HepG2 (cell line): ENCODE measurements around the gene SALL4. TPM values are rescaled to one million over a fixed set of nuclear protein-coding genes. Genes with fewer than 3 reads are reported as not detected.

Experiments used
- CEBPB ChIP-seq: IDR thresholded peaks from 2 replicates; pipeline ENCODE4 v1.6.1; 2011; ENCODE audit warnings: low read depth, low read length, improper control_type of control experiment, borderline replicate concordance
- EP300 ChIP-seq, 3 experiments: sonication (generic) in 1 of 3; formaldehyde crosslinking in 1 of 3; IDR thresholded peaks; 2 replicates each; pipeline versions ENCODE4 v1.5.1 to v1.6.1; 2011 to 2020; ENCODE audit warnings: low read depth in 2 of 3, low read length in 2 of 3, borderline replicate concordance in 1 of 3, improper control_type of control experiment in 1 of 3, mild to moderate bottlenecking in 1 of 3, missing genetic modification reagents in 1 of 3, moderate library complexity in 1 of 3
- ETV5 ChIP-seq: IDR thresholded peaks from 2 replicates; pipeline ENCODE4 v1.6.1; 2018; ENCODE audit warnings: missing biosample characterization, missing genetic modification reagents, inconsistent platforms, borderline replicate concordance
- FOSL2 ChIP-seq: sonication (generic); formaldehyde crosslinking; IDR thresholded peaks from 2 replicates; pipeline ENCODE4 v1.4.0; 2020; ENCODE audit warnings: missing genetic modification reagents
- FOXA3 ChIP-seq: IDR thresholded peaks from 2 replicates; pipeline ENCODE4 v1.6.1; 2016; ENCODE audit warnings: missing genetic modification reagents, missing compliant biosample characterization
- HDAC1 ChIP-seq: sonication (generic); formaldehyde crosslinking; IDR thresholded peaks from 2 replicates; pipeline ENCODE4 v1.5.1; 2020; ENCODE audit warnings: mild to moderate bottlenecking, missing genetic modification reagents
- RAD51 ChIP-seq: fragments of 450-650 bp; IDR thresholded peaks from 2 replicates; pipeline ENCODE4 v1.6.1; 2016; ENCODE audit warnings: borderline replicate concordance
- SMARCC2 ChIP-seq: fragments of 450-650 bp; IDR thresholded peaks from 2 replicates; pipeline ENCODE4 v1.6.1; 2017; ENCODE audit warnings: antibody characterized with exemption, mild to moderate bottlenecking
- XRCC5 ChIP-seq: fragments of 200-400 bp; formaldehyde crosslinking; optimal IDR thresholded peaks from 2 replicates; pipeline ENCODE3; 2017; ENCODE audit warnings: mild to moderate bottlenecking, low read length
- ZFX ChIP-seq: sonication (generic); formaldehyde crosslinking; IDR thresholded peaks from 2 replicates; pipeline ENCODE4 v1.4.0; 2020; ENCODE audit warnings: mild to moderate bottlenecking, low read depth, missing genetic modification reagents, moderate library complexity
- ZIK1 ChIP-seq: sonication (generic); formaldehyde crosslinking; IDR thresholded peaks from 2 replicates; pipeline ENCODE4 v1.5.0; 2020; ENCODE audit warnings: mild to moderate bottlenecking, low read depth, missing genetic modification reagents, borderline replicate concordance
- ZNF546 ChIP-seq: sonication (generic); formaldehyde crosslinking; conservative IDR thresholded peaks from 2 replicates; pipeline ENCODE4 v1.8.1; 2023; ENCODE audit warnings: mild to moderate bottlenecking, missing genetic modification reagents
- ZNF776 ChIP-seq: sonication (generic); formaldehyde crosslinking; IDR thresholded peaks from 2 replicates; pipeline ENCODE4 v1.4.0; 2020; ENCODE audit warnings: mild to moderate bottlenecking, missing genetic modification reagents
- ZSCAN12 ChIP-seq: sonication (generic); formaldehyde crosslinking; IDR thresholded peaks from 2 replicates; pipeline ENCODE4 v1.9.0; 2021; ENCODE audit warnings: mild to moderate bottlenecking, missing genetic modification reagents
- ZSCAN20 ChIP-seq: sonication (generic); formaldehyde crosslinking; IDR thresholded peaks from 2 replicates; pipeline ENCODE4 v1.4.0; 2020; ENCODE audit warnings: missing genetic modification reagents, mild to moderate bottlenecking, borderline replicate concordance
- ZSCAN30 ChIP-seq: sonication (generic); formaldehyde crosslinking; IDR thresholded peaks from 2 replicates; pipeline ENCODE4 v1.5.0; 2020; ENCODE audit warnings: mild to moderate bottlenecking, missing genetic modification reagents
- polyA plus RNA-seq, 8 experiments: library from polyadenylated mRNA; depleted of rRNA in 3 of 8; stranded (reverse) in 7 of 8; unstranded in 1 of 8; fragments of >200 nt; fragmentation: Illumina TruSeq in 4 of 8; extraction: Trizol in 4 of 8; gene quantifications; 2 replicates each; pipeline versions ENCODE4 v1.2.1 to v1.2.3, GENCODE V29; 2011 to 2016; ENCODE audit warnings: low read depth in 4 of 8, missing spikeins in 1 of 8, mixed read lengths in 1 of 8; ENCODE audit not compliant: insufficient read depth in 1 of 8
- total RNA-seq, 5 experiments: library from RNA; depleted of rRNA; stranded (reverse); fragments of >200 nt; fragmentation: Illumina TruSeq; extraction: Trizol; gene quantifications; 2 replicates each; pipeline ENCODE4 v1.2.3, GENCODE V29; 2016; ENCODE audit warnings: low read depth in 1 of 5
- TF ChIP-seq, protein P1 (sequence below): sonication (generic); formaldehyde crosslinking; conservative IDR thresholded peaks from 2 replicates; pipeline ENCODE4 v1.4.0; 2020; ENCODE audit warnings: mild to moderate bottlenecking, missing genetic modification reagents, moderate library complexity
- TF ChIP-seq, protein P2 (sequence below): sonication (generic); formaldehyde crosslinking; IDR thresholded peaks from 2 replicates; pipeline ENCODE4 v1.4.0; 2020; ENCODE audit warnings: mild to moderate bottlenecking, missing genetic modification reagents
- TF ChIP-seq, protein P3 (sequence below): sonication (generic); formaldehyde crosslinking; conservative IDR thresholded peaks from 2 replicates; pipeline ENCODE4 v1.4.0; 2020; ENCODE audit warnings: missing genetic modification reagents

SALL4 gene
- total and polyA plus RNA-seq, 2 of the 13 experiments (the other 11 are each of a cell fraction or from before 2014, with no cell fraction given) = 0.33 to 1.8 TPM

DNA sequence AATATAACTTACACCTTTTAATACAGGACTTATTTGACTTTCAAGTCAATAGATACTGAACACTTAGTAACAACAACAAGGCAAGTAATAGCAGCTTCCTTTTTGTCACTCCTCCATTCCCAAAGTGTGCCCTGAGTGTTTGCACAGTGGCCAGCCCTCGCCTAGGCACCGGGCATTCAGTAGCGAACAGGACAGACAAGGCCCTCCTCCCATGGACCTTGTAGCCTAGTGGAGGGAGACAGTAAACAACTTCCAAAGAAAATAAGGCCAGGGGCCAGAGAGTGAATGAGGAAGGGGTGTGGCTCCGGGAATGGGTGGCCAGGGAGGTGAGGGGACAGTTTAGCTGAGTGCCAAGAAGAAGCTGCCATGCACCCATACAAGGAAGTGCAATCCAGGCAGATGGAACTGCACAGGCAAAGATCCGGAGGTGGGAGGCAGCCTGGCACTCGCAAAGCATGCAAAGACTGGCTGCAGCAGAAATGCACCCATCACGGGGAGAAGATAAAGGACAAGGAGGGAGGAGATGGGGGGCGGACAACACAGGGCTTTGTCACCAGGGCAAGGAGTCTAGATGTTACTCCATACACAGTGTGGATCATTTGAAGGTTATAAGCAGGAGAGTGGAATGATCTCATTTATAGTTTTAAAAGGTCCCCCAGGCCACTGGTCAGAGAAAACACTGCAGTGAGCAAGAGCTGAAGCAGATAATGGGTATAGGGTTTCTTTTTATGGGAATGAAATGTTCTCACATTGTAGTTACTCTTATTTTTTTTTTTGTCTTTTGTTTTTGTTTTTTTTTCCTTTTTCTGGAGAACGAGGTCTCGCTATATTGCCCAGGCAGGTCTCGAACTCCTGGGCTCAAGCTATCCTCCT lies 66.4 kb downstream of the SALL4 start (continued):
- TF ChIP-seq, protein P1, sequence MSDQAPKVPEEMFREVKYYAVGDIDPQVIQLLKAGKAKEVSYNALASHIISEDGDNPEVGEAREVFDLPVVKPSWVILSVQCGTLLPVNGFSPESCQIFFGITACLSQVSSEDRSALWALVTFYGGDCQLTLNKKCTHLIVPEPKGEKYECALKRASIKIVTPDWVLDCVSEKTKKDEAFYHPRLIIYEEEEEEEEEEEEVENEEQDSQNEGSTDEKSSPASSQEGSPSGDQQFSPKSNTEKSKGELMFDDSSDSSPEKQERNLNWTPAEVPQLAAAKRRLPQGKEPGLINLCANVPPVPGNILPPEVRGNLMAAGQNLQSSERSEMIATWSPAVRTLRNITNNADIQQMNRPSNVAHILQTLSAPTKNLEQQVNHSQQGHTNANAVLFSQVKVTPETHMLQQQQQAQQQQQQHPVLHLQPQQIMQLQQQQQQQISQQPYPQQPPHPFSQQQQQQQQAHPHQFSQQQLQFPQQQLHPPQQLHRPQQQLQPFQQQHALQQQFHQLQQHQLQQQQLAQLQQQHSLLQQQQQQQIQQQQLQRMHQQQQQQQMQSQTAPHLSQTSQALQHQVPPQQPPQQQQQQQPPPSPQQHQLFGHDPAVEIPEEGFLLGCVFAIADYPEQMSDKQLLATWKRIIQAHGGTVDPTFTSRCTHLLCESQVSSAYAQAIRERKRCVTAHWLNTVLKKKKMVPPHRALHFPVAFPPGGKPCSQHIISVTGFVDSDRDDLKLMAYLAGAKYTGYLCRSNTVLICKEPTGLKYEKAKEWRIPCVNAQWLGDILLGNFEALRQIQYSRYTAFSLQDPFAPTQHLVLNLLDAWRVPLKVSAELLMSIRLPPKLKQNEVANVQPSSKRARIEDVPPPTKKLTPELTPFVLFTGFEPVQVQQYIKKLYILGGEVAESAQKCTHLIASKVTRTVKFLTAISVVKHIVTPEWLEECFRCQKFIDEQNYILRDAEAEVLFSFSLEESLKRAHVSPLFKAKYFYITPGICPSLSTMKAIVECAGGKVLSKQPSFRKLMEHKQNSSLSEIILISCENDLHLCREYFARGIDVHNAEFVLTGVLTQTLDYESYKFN (CRISPR knock-in tag) = peak; percentile 80
- TF ChIP-seq ZFX (CRISPR knock-in tag) (no peak), SMARCC2 (no peak), EP300 (IDR thresholded peaks at IDR 0.05; ENCODE audit: low read depth in 2 of 2, low read length in 2 of 2) (peak in 1 of 2 experiments; percentile 44; a peak in 1 of 4 replicates), EP300 (CRISPR knock-in tag; IDR thresholded peaks at IDR 0.05; ENCODE audit: borderline replicate concordance) (no peak), ZSCAN20 (CRISPR knock-in tag) (no peak), ZNF546 (CRISPR knock-in tag) (no peak), FOSL2 (CRISPR knock-in tag) (peak; percentile 24; the same call in 1 of the 2 replicates), ZIK1 (CRISPR knock-in tag) (no peak), HDAC1 (CRISPR knock-in tag) (peak; percentile 27; the same call in 1 of the 2 replicates), ZSCAN30 (CRISPR knock-in tag) (no peak), CEBPB (no peak), XRCC5 (peak; percentile 52), ZNF776 (CRISPR knock-in tag) (no peak), FOXA3 (CRISPR knock-in tag) (peak; percentile 64), ETV5 (CRISPR knock-in tag) (peak; percentile 48; the same call in 1 of the 2 replicates), ZSCAN12 (CRISPR knock-in tag) (no peak), RAD51 (no peak)
- TF ChIP-seq, protein P2, sequence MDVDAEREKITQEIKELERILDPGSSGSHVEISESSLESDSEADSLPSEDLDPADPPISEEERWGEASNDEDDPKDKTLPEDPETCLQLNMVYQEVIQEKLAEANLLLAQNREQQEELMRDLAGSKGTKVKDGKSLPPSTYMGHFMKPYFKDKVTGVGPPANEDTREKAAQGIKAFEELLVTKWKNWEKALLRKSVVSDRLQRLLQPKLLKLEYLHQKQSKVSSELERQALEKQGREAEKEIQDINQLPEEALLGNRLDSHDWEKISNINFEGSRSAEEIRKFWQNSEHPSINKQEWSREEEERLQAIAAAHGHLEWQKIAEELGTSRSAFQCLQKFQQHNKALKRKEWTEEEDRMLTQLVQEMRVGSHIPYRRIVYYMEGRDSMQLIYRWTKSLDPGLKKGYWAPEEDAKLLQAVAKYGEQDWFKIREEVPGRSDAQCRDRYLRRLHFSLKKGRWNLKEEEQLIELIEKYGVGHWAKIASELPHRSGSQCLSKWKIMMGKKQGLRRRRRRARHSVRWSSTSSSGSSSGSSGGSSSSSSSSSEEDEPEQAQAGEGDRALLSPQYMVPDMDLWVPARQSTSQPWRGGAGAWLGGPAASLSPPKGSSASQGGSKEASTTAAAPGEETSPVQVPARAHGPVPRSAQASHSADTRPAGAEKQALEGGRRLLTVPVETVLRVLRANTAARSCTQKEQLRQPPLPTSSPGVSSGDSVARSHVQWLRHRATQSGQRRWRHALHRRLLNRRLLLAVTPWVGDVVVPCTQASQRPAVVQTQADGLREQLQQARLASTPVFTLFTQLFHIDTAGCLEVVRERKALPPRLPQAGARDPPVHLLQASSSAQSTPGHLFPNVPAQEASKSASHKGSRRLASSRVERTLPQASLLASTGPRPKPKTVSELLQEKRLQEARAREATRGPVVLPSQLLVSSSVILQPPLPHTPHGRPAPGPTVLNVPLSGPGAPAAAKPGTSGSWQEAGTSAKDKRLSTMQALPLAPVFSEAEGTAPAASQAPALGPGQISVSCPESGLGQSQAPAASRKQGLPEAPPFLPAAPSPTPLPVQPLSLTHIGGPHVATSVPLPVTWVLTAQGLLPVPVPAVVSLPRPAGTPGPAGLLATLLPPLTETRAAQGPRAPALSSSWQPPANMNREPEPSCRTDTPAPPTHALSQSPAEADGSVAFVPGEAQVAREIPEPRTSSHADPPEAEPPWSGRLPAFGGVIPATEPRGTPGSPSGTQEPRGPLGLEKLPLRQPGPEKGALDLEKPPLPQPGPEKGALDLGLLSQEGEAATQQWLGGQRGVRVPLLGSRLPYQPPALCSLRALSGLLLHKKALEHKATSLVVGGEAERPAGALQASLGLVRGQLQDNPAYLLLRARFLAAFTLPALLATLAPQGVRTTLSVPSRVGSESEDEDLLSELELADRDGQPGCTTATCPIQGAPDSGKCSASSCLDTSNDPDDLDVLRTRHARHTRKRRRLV = no peak
- TF ChIP-seq, protein P3, sequence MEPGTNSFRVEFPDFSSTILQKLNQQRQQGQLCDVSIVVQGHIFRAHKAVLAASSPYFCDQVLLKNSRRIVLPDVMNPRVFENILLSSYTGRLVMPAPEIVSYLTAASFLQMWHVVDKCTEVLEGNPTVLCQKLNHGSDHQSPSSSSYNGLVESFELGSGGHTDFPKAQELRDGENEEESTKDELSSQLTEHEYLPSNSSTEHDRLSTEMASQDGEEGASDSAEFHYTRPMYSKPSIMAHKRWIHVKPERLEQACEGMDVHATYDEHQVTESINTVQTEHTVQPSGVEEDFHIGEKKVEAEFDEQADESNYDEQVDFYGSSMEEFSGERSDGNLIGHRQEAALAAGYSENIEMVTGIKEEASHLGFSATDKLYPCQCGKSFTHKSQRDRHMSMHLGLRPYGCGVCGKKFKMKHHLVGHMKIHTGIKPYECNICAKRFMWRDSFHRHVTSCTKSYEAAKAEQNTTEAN (CRISPR knock-in tag) = 0 out of 2 replicates have a peak, but pooled peaks have one; percentile 22
